Measurements from ENCODE around the gene ANKS1B. TPM values are rescaled to one million over a fixed set of nuclear protein-coding genes. Genes with fewer than 3 reads are reported as not detected.

The ANKS1B gene
- total and polyA plus RNA-seq, 11 donors = 0.62 to 5.8 (median 1.8) TPM

GRCh38 chr12:99759444-99759843 is 225.3 kb downstream of the ANKS1B start:
- no peak for DNase-seq
- no peak overlapping the region for H3K4me3 ChIP-seq
- H3K27me3 ChIP-seq = no peaks in the 10 kb centered on the region
- ATAC-seq = no peak
- no peak for TF ChIP-seq CTCF (IDR thresholded peaks at IDR 0.05)
- TF ChIP-seq POLR2A (IDR thresholded peaks at IDR 0.05) = no peak
- H3K4me1 ChIP-seq = no peaks in the 10 kb centered on the region
- WGBS, 4 donors = 62 to 74% (median 68%) methylated on average over 2 of the region's 2 CpGs
- H3K27ac ChIP-seq = no peak overlapping the region
- intact Hi-C loops (cut with DNase I) = no loop called here
- H3K9me3 ChIP-seq = peaks cover 0 to under 1% (median 0%) of the 10 kb centered on the region in 12 donors
- H3K36me3 ChIP-seq = no peaks in the 10 kb centered on the region

DNA sequence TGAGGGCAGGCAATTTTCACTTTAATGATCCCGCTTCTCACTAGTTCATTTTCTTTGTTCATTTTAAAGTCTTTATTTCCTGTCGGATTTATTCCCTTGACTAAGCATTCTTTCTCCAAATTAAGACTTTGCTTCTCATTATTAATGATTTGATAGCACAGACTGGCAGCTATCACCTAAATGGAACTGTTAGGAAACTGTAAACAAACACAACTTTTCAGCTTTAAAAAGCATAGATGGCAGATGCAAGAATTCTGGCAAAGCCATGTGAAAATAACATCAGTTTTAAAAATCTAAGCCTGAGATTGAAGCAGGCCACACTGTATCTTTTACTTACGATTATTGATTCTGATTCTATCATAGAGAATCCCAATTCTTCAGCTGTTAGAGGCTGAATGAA is 225.7 kb downstream of the ANKS1B start:
- intact Hi-C loops (cut with DNase I) = no loop called here
- Histone ChIP-seq H3K4me1 (no peaks in the 10 kb centered on the region), H3K27ac (no peak overlapping the region), H3K27me3 (no peaks in the 10 kb centered on the region), H3K36me3 (no peaks in the 10 kb centered on the region), H3K4me3 (no peak overlapping the region), H3K9me3 (peaks cover 0 to 4% (median 0%) of the 10 kb centered on the region in 12 donors)
- WGBS, 4 donors = 78 to 88% (median 83%) methylated on average over 3 of the region's 3 CpGs
- no peak for DNase-seq
- ATAC-seq = no peak
- no peak for TF ChIP-seq CTCF (IDR thresholded peaks at IDR 0.05)
- no peak for TF ChIP-seq POLR2A (IDR thresholded peaks at IDR 0.05)

DNA sequence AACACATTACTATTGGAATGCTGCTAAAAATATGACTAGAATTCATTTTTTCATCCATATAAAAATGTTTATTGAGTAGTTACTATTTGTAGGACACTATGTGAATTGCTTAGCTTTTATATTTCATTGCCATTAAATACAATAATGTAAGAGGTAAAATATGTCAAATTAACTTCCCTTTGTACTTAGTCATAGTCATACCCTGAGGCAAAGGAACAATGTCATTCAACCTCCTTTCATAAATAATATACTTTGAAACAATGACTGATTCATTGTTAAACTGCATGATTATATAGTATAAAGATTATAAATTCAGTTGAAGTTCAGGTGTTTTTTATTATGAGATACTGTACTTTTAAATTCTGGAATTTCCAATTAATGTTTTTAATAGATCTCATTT is 232.0 kb downstream of the ANKS1B start:
- no peak for ATAC-seq
- H3K27me3 ChIP-seq = no peaks in the 10 kb centered on the region
- H3K4me3 ChIP-seq = no peak overlapping the region
- DNase-seq = no peak
- H3K4me1 ChIP-seq = no peaks in the 10 kb centered on the region
- H3K27ac ChIP-seq = no peak overlapping the region
- TF ChIP-seq POLR2A (IDR thresholded peaks at IDR 0.05) (no peak), CTCF (IDR thresholded peaks at IDR 0.05) (no peak)
- intact Hi-C loops (cut with DNase I) = no loop called here
- H3K9me3 ChIP-seq = peaks cover 0 to 11% (median 0%) of the 10 kb centered on the region in 12 donors
- no peaks in the 10 kb centered on the region for H3K36me3 ChIP-seq

DNA sequence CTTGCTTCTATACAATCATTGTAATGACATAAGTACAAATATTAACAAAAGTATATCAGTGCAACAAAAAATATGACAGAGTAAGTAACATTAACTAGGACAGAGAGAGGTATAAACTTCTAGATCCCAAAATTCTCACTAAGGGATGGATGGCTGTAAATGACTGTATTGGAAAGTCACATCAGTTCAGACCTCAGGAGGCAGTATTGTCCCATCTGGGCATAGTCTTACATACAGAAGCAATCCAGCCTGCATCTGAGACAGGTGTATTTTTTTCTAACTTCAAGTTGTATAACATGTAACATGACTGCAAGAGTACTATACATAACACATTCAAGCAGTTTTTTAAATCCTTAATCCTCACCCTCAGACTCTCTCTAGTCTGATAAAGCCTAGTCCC is 238.2 kb downstream of the ANKS1B start:
- H3K27ac ChIP-seq = no peak overlapping the region
- ATAC-seq = no peak
- no peaks in the 10 kb centered on the region for H3K27me3 ChIP-seq
- no peaks in the 10 kb centered on the region for H3K9me3 ChIP-seq
- H3K36me3 ChIP-seq = no peaks in the 10 kb centered on the region
- intact Hi-C loops (cut with DNase I) = no loop called here
- TF ChIP-seq CTCF (IDR thresholded peaks at IDR 0.05) (no peak), POLR2A (IDR thresholded peaks at IDR 0.05) (no peak)
- no peak overlapping the region for H3K4me3 ChIP-seq
- H3K4me1 ChIP-seq = no peaks in the 10 kb centered on the region
- DNase-seq = no peak
